Measurements from ENCODE around the gene BFSP2.
A peak's percentile ranks its signal among the peaks of the same experiment; 100 is the strongest.
"Not testable (repeated sequence)": the region's sequence is repeated elsewhere in the genome, so short reads cannot be mapped to it uniquely, and the experiment has no call there.

Gene BFSP2

DNA sequence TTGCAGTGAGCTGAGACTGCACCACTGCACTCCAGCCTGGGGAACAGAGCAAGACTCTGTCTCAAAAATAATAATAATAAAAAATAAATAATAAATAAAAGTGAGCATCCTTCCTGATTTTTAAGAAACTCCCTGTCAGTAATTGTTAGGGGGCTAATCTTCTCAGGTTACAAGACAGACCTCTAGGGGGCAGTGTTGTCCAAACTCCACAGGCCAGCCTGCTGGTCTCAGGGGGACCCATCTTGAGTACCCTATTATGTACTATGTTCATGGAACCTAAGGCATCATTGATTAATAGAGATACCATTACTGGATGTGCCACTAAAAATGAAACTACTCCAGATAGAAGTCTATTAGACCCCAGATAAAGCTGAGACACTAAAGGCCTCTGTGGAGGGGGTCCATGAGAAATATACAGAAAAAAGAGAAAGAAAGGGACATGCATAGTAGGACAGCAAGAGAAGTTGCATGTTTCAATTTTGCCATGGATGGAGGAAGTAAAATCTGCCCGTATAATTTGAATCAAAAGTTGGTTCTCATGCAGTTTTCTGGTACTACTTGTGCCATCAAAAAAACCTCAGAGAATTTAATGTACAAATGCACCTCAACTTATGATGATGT lies 88.2 kb downstream of the BFSP2 start:
- DNase-seq = peak; percentile 15 to 25 (median 19)

DNA sequence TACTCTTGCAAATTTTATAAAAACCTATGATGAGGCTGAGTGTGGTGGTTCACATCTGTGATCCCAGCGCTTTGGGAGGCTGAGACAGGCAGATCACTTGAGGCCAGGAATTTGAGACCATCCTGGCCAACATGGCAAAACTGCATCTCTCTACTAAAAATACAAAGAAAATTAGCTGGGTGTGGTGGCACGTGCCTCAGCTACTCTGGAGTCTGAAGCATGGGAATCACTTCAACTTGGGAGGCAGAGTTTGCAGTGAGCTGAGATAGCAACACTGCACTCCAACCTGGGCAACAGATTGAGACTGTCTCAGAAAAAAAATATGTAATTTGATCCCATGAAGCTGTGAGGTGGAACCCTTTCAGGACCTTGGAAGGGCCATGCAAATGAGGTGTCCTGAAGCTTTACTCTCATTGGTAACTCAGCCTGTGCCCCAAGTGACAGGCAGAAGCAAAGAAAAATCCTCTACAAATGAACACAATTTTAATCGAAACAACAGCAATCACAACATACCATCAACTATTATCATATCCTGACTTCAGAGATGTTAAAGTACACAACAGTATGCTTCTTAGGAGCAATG lies 89.0 kb downstream of the BFSP2 start:
- DNase-seq = no peak

DNA sequence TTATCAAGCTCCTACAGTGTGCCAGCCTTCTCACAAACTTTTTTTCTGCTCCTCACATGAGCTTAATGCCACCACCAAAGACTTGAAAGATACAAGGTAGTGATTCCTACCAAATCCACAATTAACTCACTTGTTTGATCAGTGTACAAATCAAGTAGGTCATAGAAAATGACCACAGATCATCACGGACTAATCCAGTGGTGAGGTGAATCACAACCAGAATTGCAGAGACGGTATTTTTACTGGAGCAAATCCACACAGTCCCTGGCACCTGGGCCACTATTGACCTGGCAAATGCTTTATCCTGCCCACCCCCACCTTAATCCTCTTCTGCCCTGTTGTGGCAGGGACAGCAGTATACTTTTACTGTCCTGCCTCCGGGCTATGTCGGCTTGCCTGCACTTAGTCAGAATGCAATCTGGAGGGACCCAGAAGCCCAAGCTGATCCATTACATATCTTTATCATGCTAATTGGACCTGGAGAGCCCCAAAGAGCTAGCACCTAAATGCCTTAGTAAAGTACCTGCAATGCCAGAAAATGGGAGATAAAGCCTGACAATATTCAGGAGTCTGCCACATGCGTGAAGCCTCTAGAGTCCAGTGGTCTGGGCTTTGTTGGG lies 89.7 kb downstream of the BFSP2 start:
- DNase-seq = no peak

DNA sequence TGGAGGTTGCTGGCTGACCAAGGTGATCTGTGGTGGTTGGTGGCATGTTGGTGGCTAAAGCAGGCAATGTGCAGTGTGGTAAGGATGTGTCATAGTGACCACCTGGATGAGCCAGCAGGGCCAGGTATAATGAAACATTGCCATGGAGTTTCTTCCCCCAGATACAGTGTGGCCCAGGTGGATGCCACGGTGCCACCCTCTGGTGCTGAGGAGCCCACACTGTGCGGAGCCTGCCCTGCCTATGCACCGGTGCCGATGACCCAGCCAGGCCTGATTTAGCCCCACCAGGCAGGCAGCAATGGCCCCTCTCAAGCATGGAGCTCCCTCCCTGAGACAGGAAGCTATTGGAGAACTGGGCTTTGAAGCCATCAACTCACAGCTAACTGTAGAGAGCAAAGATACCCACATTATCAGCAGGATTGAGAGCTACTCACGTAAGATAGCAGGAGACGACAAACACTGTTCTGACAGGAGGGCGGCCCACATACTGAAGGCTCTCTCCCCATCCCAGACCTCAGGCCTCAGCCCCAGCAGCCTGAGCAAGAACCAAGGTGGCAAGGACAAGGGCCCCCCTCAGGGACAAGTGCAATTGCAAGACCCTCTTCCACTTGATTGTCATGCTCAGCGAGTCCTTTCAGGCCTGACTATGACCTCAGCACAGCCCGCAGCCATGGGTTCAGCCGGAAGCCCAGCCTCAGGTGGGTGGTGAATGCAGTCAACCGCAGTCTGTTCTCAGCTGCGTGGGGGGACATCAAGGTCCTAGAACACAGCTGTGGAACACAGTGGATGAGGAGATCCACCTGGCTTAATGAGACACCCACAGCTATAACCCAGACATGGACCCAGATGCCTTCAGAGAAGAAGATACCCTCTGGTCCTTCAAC lies 90.9 kb downstream of the BFSP2 start:
- DNase-seq = peak; percentile 11 to 32 (median 23)

DNA sequence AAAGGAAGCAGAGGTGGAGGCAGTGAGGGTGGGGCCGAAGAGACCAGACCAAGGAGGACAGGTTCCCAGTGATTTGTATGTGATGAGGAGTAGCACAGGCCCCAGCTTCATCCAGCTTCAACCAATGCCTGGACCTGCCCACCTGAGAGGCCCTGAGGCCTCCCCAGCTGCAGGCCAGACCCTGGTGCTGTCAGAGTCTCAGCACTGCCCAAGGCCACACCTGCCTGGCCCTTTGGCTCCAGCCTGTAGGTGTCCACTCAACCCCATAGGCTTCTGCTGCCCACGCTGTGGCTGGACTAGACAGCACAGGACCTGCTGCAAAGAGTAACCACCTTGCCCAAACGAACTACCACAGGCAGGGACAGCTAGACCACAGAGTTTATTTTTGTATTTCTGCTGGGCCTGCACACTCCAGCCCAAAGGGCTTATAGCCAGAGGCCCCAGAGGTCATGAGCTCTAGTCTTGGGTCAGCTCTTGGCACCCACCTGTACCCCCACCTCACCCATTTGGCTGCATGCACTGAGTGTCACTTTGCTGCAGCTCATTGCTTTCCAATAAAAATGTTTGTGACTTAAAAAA lies 91.7 kb downstream of the BFSP2 start:
- no peak for DNase-seq

DNA sequence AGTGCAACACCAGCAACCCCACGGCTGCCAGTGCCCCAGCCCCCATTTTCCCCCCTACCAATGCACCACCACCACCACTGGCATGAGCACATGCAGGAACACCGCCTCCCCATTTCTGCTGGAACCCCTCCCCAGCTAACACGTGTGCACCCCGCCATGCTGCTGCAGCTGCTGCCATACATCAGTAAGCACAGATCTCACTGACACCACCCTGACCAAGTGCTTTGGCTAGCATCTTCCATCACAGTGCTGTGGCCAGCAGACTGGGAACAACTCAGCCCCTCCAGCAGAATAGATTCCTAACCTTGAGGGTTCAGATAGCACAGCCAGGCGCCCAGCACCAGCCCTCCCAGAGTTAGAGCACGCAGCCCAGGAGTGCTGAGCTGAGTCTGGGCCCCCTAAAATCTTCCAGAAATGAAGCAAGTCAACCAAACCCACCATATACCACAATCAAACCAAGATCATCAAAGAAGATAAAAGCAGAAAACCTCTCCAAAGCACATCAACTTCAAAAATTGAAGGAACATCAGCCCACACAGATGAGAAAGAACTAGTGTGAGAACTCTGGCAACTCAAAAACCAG lies 92.4 kb downstream of the BFSP2 start:
- DNase-seq = no peak

DNA sequence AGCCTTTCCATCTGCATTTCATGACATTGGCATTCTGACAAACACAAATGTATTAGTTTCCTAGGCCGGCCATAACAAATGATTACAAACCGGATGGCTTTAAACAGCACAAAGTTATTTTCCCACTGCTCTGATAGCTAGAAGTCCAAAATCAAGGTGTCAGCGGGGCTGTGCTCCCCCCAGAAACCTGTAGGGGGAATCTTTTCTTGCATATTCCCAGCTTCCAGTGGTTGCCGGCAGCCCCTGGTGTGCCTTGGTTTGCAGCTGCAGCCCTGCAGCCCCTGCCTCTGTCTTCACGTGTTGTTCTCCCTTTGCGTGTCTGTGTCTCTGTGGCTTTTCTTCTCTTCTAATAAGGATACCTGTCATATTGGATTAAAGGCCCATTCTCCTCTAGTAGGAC lies 94.6 kb downstream of the BFSP2 start:
- DNase-seq = no peak

DNA sequence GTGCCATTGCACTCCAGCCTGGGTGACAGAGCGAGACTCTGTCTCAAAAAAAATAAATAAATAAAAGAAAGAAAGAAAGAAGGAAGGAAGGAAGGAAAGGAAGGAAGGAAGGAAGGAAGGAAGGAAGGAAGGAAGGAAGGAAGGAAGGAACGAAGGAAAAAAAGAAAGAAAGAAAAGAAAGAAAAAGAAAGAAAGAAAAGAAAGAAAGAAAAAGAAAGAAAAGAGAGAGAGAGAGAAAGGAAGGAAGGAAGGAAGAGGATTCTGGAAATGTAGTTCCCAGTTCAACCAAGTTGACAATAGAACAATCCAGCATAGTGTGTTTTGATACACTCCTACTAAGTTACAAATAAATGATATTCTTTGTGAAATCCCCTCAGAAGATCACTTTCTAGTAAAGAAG lies 102.7 kb downstream of the BFSP2 start:
- not testable (repeated sequence) for DNase-seq

DNA sequence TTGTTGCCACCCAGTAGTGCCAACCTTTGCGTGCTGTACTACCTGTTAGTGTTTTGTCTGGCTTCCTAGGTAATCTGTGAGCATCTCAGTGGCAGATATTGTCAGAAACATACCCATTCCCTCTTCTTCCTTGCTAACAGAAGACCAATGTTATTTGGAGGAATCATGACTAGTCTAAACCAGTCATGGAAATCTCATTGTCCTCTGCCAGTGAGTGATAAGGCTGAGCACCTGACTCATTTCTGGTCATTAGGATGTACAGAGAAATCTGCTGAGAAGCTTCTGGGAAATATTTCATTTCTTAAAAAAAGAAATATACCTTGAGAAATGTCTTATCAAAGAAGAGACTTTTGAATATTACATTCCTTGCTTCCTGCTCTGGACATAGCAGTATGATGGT lies 103.6 kb downstream of the BFSP2 start:
- no peak for DNase-seq

DNA sequence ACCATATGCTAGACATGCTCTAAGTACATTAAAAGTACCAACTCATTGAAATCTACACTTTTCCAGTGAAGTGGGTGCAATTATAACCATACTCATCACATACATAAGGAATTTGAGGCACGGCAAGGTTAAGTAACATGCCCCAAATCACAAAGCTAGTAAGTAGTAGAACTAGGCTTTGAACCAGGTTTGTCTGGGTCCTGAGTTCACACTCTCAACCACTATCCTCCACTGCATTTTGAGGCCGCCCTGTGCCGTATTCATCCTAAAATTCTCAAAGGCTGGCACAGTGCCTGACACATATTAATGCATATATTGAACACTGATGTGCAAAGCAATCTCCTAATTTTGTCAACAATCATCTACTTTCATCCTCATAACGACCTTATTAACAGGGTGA lies 104.9 kb downstream of the BFSP2 start:
- no peak for DNase-seq

DNA sequence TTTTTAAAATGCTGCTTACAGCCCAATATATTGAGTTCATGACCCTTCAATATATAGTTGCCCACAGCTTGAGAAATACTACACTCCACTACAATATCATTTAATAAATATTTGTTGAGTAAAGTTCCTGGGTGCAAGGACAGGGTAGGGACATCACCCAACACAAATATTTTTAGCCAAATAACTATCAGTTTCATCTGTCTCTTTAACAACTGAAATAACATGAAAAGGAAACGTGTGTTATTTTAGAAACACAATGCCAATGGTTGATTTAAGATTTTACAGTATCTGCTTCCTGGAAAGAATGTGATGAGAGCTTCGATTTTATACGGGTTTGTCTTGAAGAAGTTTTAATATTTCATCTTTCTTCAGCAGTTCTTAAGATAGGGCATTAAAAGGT lies 106.0 kb downstream of the BFSP2 start:
- DNase-seq = no peak

DNA sequence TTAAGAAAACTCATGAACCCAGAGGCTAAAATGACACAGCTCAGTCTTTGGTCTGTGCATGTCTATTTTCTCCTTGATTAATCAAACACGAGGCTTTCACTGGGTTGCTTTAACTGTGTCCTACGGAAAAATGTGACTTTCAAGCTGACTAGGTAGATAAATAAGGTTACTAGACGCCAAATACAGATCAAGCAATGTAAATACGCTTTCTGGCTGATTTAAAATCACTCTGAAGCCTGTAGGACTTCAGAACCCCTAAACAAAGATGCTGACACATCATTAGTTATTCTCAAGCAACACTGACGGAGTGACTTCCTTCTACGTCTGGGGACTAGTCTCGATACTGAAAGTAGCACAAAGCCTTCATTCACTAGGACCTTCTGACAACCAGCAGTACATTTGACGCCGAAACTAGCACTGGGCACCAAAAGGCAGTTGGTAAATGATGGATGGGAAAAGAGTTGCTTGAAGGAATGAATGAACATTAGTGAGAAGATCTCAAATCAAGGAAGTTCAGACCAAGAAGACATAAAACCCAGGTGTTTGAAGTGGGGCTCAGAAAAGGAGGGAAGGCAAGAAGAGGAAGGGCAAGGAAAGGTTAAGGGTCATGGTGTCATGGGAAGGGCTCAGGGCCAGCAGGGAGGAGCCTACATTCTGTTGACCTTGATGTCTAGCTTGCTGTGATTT lies 106.5 kb downstream of the BFSP2 start:
- DNase-seq = no peak

DNA sequence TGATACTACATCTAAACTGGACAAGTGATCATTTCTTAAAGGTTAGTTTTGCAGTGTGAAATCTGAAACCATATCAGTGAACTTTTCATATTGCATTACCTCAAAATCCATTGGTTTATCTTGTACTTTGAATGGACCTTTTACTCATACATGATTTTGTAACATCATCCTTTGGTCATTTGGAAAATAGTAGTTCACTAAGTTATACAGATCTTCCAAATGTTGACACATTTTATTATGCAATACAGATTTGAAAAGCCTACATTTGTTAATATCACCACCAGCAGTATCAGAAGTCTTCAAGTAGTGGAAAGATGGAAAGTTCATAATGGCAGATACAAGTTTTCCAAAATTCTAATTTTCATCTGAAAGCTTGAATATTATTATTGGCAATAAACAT lies 109.6 kb downstream of the BFSP2 start:
- DNase-seq = no peak

DNA sequence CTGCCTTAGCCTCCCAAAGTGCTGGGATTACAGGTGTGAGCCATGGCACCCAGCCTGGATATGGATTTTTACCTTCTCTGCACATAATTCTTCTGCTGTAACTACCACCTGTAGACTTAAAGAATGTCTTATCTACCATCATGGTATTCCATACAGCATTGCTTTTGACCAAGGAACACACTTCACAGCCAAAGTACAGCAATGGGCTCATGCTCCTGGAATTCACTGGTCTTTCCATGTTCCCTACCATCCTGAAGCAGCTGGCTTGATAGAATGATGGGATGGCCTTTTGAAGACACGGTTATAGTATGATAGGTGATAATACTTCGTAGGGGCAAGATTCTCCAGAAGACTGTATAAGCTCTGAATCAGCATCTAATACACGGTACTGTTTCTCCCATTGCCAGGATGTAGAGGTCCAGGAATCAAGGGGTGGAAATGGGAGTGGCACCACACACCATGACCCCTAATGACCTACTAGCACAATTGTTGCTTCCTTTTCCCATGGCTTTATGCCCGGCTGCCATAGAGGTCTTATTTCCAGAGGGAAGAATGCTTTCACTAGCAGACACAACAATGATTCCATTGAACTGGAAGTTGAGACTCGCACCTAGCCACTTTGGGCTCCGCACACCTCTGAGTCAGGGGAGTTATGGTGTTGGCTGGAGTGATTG lies 112.7 kb downstream of the BFSP2 start:
- no peak for DNase-seq

DNA sequence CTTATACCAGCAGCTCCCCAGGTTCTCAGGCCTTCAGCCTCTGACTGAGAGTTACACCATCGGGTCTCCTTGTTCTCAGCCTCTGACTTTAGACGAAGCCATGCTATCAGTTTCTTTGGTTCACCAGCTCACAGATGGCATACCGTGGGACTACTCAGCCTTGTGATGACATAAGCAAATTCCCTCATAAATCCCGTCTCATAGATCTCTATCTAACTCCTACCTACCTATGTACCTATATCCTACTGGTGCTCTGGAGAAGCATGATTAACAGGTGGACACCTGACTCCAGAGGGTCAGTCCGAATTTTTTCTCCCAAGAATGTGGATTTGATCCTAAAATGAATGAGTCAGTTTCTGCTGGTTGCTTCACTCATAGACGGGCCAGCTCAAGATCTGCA lies 114.6 kb downstream of the BFSP2 start:
- DNase-seq = no peak

DNA sequence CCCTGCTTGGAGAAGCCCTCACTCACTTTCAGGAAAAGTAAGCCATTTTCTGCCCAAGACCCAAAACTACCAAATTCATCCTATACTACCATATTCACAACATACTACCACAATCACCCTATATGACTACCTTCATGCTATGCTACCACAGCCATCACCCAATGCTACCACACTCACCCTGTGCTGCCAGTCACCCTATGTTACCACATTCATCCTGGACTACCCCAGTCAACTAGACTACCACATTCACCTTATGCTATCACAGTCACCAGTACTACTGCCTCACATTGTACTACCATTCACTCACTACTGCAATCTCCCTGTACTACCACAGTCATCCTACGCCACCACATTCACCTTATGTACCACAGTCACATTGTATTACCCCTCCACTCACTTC lies 115.3 kb downstream of the BFSP2 start:
- DNase-seq = no peak

DNA sequence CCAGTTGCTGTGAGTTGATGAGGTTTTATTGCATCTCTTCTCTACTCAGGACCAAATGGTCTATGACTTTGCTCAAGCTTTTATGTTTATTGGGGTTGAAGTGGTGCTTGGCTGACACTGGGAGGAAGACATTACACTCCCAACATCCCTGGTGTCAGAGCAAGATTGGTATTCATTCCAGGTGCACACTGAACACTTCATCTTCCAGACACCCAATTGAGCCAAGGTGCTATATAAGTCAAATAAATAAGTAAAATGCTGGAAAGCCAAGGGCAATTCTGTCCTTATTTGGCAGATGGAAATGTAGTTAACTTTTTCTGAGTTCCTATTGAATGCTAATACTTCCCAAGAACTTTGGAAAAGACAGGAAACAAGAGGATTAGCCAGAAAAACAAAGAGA lies 120.4 kb downstream of the BFSP2 start:
- no peak for DNase-seq

DNA sequence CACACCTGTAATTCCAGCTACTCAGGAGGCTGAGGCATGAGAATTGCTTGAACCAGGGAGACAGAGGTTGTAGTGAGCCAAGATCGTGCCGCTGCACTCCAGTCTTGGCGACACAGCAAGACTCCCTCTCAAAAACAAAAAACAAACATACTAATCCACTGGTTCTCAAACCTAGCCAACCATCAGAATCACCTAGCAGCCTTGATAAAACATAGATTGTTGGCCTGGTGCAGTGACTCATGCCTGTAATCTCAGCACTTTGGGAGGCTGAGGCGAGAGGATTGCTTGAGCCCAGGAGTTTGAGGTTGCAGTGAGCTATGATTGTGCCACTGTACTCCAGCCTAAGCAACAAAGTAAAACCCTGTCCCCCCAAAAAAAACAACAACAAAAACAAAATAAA lies 121.1 kb downstream of the BFSP2 start:
- not testable (repeated sequence) for DNase-seq

DNA sequence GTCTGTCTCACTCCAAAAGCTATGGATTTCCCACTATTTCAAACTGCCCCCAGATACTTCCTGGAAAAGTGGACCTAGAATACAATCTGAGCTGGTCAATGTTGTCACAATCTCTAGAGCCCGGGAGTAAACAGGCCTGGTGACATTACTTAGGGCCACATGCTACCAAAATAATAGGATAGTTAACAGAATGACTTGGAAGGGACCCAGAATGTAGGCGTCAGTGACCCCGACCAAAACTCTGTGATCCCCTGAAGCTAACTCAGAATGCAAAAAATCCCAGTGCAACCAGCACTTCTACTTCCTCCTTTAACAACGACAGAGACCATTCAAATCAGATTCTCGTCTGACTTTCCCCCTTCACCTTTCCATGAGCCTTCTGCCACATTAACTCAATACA lies 122.1 kb downstream of the BFSP2 start:
- DNase-seq = no peak

DNA sequence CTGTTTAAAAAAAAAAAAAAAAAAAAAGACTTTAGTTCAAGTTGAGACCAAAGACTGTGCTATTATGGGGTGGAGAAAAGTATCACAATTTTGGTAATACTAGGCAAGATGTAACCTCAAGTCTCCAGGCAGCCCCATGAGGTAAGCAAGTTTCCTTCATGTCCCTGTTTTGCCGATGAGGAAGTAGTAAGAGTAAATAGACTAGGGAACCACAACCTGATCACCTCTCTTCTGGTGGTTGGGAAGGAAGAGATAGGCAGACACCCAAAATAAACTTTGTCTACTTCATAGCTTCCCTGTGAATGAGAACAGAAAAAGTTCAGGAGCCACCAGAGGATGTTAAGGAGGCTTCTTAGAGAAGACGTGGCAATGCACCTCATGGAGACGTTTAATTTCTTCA lies 123.9 kb downstream of the BFSP2 start:
- not testable (repeated sequence) for DNase-seq
